HS-5 (cell line): ENCODE data around the gene FAF2.
"Not testable (repeated sequence)": the region's sequence is repeated elsewhere in the genome, so short reads cannot be mapped to it uniquely, and the experiment has no call there.

Experiments used
- DNase-seq: peaks from one replicate; pipeline ENCODE4 v3.0.0-alpha.2; 2012; ENCODE audit warnings: low read depth

FAF2 gene

GRCh38 chr5:176545388-176545736 is 97.2 kb downstream of the FAF2 start:
- no peak for DNase-seq

- no peak for DNase-seq
Observed at GRCh38 chr5:176545737-176546509, 97.7 kb downstream of the FAF2 start.

- DNase-seq: no peak
Observed at GRCh38 chr5:176547802-176548201, 99.6 kb downstream of the FAF2 start.

GRCh38 chr5:176548967-176549444 is 100.8 kb downstream of the FAF2 start, which contains the start of gene CDHR2:
Gene CDHR2 (plus strand): TSS chr5:176549342. CDS start chr5:176565353, 16,011 bp downstream.
- DNase-seq: no peak

GRCh38 chr5:176549871-176550270 is 101.7 kb downstream of the FAF2 start:
- no peak for DNase-seq

- DNase-seq: no peak
Observed at GRCh38 chr5:176550275-176550831, 102.2 kb downstream of the FAF2 start.

- DNase-seq: not testable (repeated sequence)
Observed at GRCh38 chr5:176550937-176551336, 102.8 kb downstream of the FAF2 start.

GRCh38 chr5:176552332-176552869 is 104.2 kb downstream of the FAF2 start:
- no peak for DNase-seq

- DNase-seq: no peak
Observed at GRCh38 chr5:176553260-176554085, 105.3 kb downstream of the FAF2 start.

- DNase-seq: no peak
Observed at GRCh38 chr5:176557846-176558245, 109.7 kb downstream of the FAF2 start.
